ENCODE data around the gene ADAMTS12. TPM values are rescaled to one million over a fixed set of nuclear protein-coding genes. Genes with fewer than 3 reads are reported as not detected.

Gene ADAMTS12
- total RNA-seq, 1 donor from 2014 or later = 4.1 TPM

GRCh38 chr5:33720176-33720575 lies 171.6 kb downstream of the ADAMTS12 start:
- H3K27me3 ChIP-seq (ENCODE audit: control insufficient read depth, insufficient read depth, low read length) = no peaks in the 10 kb centered on the region
- no peak for TF ChIP-seq CTCF (IDR thresholded peaks at IDR 0.05; ENCODE audit: insufficient read depth, low read length, poor library complexity, severe bottlenecking)
- no peak overlapping the region for H3K4me3 ChIP-seq (ENCODE audit: low read depth, low read length)
- no peaks in the 10 kb centered on the region for H3K36me3 ChIP-seq (ENCODE audit: control insufficient read depth, insufficient read depth, low read length)
- DNase-seq (ENCODE audit: low read depth) = no peak

DNA sequence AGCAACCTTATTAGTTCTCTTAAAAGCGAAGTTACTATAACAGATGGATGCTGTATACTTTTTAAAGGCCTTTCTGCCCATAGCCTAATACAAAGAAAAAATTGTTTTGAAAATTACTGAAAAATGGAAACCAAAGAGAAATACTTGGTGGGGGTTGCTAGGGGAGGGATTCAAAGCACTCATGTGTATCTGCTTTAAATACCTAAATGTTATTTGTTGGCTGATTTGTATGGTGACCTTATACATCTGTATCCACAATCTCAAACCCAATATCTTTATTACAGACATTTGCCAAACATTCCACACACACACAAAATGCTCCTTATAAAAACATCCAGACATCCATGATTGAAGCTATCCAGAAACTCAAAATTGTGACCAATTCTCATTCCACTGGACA lies 172.0 kb downstream of the ADAMTS12 start:
- Histone ChIP-seq H3K36me3 (ENCODE audit: control insufficient read depth, insufficient read depth, low read length) (no peaks in the 10 kb centered on the region), H3K4me3 (ENCODE audit: low read depth, low read length) (no peak overlapping the region)

GRCh38 chr5:33715661-33716060 lies 176.1 kb downstream of the ADAMTS12 start:
- H3K4me3 ChIP-seq (ENCODE audit: low read depth, low read length) = no peak overlapping the region
- DNase-seq (ENCODE audit: low read depth) = no peak

More for the DNA sequence above, 172.0 kb downstream of the ADAMTS12 start:
- no peaks in the 10 kb centered on the region for H3K27me3 ChIP-seq (ENCODE audit: control insufficient read depth, insufficient read depth, low read length)
- TF ChIP-seq CTCF (IDR thresholded peaks at IDR 0.05; ENCODE audit: insufficient read depth, low read length, poor library complexity, severe bottlenecking) = no peak
- no peak for DNase-seq (ENCODE audit: low read depth)

DNA sequence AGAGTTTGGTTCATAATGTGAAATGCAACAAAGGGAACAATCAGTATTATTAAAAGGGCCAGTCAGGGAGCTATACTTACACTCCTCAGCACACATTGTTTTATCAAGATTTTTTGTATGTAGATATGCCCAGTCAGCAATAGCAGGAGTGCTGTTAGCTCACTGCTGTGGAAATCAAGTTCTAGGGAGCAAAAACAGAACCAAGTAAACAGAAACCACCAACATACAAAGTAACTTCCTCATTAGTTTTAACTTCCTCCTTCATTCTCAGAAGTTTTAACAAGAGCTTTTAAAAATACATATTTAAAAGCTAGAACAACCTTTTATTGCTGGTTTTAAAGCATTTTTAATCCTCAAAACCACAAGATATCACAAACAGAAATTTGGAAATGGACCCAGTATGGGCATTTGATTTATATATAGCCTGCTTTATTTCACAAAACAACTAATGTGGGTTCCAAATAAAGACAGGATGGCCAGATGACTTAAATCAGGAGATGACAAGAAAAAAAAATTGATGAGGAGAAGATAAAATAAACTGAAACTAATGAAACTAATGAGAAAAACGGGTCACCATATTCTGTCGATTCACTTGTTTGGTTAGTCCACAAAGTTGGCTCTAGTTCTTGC lies 178.5 kb downstream of the ADAMTS12 start:
- no peak for TF ChIP-seq CTCF (IDR thresholded peaks at IDR 0.05; ENCODE audit: insufficient read depth, low read length, poor library complexity, severe bottlenecking)
- Histone ChIP-seq H3K4me3 (ENCODE audit: low read depth, low read length) (no peak overlapping the region), H3K27me3 (ENCODE audit: control insufficient read depth, insufficient read depth, low read length) (no peaks in the 10 kb centered on the region), H3K36me3 (ENCODE audit: control insufficient read depth, insufficient read depth, low read length) (no peaks in the 10 kb centered on the region)
- DNase-seq (ENCODE audit: low read depth) = no peak

More at GRCh38 chr5:33715661-33716060, 176.1 kb downstream of the ADAMTS12 start:
- H3K27me3 ChIP-seq (ENCODE audit: control insufficient read depth, insufficient read depth, low read length) = no peaks in the 10 kb centered on the region
- no peak for TF ChIP-seq CTCF (IDR thresholded peaks at IDR 0.05; ENCODE audit: insufficient read depth, low read length, poor library complexity, severe bottlenecking)
- H3K36me3 ChIP-seq (ENCODE audit: control insufficient read depth, insufficient read depth, low read length) = no peaks in the 10 kb centered on the region

- Histone ChIP-seq H3K36me3 (ENCODE audit: control insufficient read depth, insufficient read depth, low read length) (no peaks in the 10 kb centered on the region), H3K4me3 (ENCODE audit: low read depth, low read length) (no peak overlapping the region), H3K27me3 (ENCODE audit: control insufficient read depth, insufficient read depth, low read length) (no peaks in the 10 kb centered on the region)
- DNase-seq (ENCODE audit: low read depth) = no peak
- no peak for TF ChIP-seq CTCF (IDR thresholded peaks at IDR 0.05; ENCODE audit: insufficient read depth, low read length, poor library complexity, severe bottlenecking)
These were observed 179.1 kb downstream of the ADAMTS12 start for GRCh38 chr5:33712664-33713063.

GRCh38 chr5:33711094-33711679 lies 180.6 kb downstream of the ADAMTS12 start:
- H3K36me3 ChIP-seq (ENCODE audit: control insufficient read depth, insufficient read depth, low read length) = no peaks in the 10 kb centered on the region
- no peak overlapping the region for H3K4me3 ChIP-seq (ENCODE audit: low read depth, low read length)
- DNase-seq (ENCODE audit: low read depth) = no peak
- TF ChIP-seq CTCF (IDR thresholded peaks at IDR 0.05; ENCODE audit: insufficient read depth, low read length, poor library complexity, severe bottlenecking) = no peak
- no peaks in the 10 kb centered on the region for H3K27me3 ChIP-seq (ENCODE audit: control insufficient read depth, insufficient read depth, low read length)
